ENCODE results near the gene MSI2. TPM values are rescaled to one million over a fixed set of nuclear protein-coding genes. Genes with fewer than 3 reads are reported as not detected.

Gene MSI2
- total and polyA plus RNA-seq, 2 donors (not counting 1 experiment from before 2014, with no cell fraction given), result 16.1 to 196 TPM

DNA sequence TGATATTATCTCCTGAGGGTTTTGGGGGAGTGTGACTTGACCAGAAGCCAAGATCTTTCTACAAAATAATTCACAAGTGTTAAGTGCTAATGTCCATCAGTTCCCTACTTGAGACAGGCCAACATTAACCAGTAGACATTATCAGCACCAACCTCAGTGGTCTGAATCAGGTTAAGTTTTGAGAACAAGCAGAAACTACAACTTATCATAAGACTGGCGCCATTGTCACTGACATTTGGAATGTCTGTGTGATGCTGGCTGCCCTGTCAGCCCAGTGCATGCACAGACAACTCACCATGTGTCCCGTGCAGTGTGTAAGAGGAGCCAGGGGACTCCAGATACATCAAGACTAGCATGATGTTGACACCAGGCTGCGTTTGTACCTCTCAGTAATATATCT lies 412.0 kb downstream of the MSI2 start:
- no peak for TF ChIP-seq EZH2 (IDR thresholded peaks at IDR 0.05; ENCODE audit: borderline replicate concordance, insufficient read depth, low read depth, low read length, poor library complexity, severe bottlenecking)
- no peak for TF ChIP-seq CTCF (IDR thresholded peaks at IDR 0.05)
- H4K20me1 ChIP-seq (ENCODE audit: control insufficient read depth, insufficient read depth, low read length, poor library complexity, severe bottlenecking), result peaks cover 6% of the 10 kb centered on the region
- H3K9ac ChIP-seq (ENCODE audit: low read length), result no peak overlapping the region
- peaks cover 0 to under 1% of the 10 kb centered on the region in 2 experiments for H3K36me3 ChIP-seq (replicated peaks in 1 of 2; ENCODE audit: control extremely low read depth in 1 of 2, control insufficient read depth in 1 of 2, extremely low read depth in 1 of 2, insufficient read depth in 2 of 2, low read length in 1 of 2)
- ChIA-PET CTCF (interaction anchor here (1.2 kb wide), 1 partner anchor 425 kb away, joined by 6 read pairs; no protein-coding TSS in a partner anchor), POLR2A (no interaction called here)
- Mint-ChIP-seq H3K4me3 (no peak overlapping the region), H3K27me3 (no peaks in the 10 kb centered on the region), H3K27ac (no peak overlapping the region), H3K4me1 (peaks cover 37% of the 10 kb centered on the region), H3K9me3 (ENCODE audit: insufficient read depth) (no peaks in the 10 kb centered on the region)
- no peak overlapping the region for H3K4me3 ChIP-seq (ENCODE audit: control extremely low read depth in 1 of 5, extremely low read depth in 1 of 5, insufficient read depth in 1 of 5, low read depth in 2 of 5, low read length in 4 of 5)
- ATAC-seq (ENCODE audit: low read depth), result no peak
- intact Hi-C loops (cut with micrococcal nuclease), result no loop called here
- no peaks in the 10 kb centered on the region for H3K9me3 ChIP-seq (ENCODE audit: control extremely low read depth in 1 of 3, control insufficient read depth in 2 of 3, insufficient read depth in 1 of 3, low read length in 2 of 3)
- 92% methylated on average over 2 of the region's 3 CpGs for WGBS (ENCODE audit: insufficient coverage)
- peaks cover 10% of the 10 kb centered on the region for H3K79me2 ChIP-seq (ENCODE audit: control insufficient read depth, insufficient read depth, low read length)
- no peak overlapping the region for H2AFZ ChIP-seq (ENCODE audit: insufficient read depth, low read depth, low read length, poor library complexity, severe bottlenecking)
- no peak overlapping the region for H3K27ac ChIP-seq (ENCODE audit: low read length in 2 of 2)
- H3K27me3 ChIP-seq (replicated peaks in 1 of 4; ENCODE audit: control extremely low read depth in 1 of 4, control insufficient read depth in 3 of 4, insufficient read depth in 4 of 4, low read length in 3 of 4), result no peaks in the 10 kb centered on the region
- peaks cover 24 to 33% of the 10 kb centered on the region in 2 donors for H3K4me1 ChIP-seq (ENCODE audit: control insufficient read depth in 2 of 2, insufficient read depth in 2 of 2, low read length in 2 of 2)
- no peak for DNase-seq
- H3K4me2 ChIP-seq (replicated peaks; ENCODE audit: low read depth, low read length, poor library complexity, severe bottlenecking), result no peak overlapping the region

DNA sequence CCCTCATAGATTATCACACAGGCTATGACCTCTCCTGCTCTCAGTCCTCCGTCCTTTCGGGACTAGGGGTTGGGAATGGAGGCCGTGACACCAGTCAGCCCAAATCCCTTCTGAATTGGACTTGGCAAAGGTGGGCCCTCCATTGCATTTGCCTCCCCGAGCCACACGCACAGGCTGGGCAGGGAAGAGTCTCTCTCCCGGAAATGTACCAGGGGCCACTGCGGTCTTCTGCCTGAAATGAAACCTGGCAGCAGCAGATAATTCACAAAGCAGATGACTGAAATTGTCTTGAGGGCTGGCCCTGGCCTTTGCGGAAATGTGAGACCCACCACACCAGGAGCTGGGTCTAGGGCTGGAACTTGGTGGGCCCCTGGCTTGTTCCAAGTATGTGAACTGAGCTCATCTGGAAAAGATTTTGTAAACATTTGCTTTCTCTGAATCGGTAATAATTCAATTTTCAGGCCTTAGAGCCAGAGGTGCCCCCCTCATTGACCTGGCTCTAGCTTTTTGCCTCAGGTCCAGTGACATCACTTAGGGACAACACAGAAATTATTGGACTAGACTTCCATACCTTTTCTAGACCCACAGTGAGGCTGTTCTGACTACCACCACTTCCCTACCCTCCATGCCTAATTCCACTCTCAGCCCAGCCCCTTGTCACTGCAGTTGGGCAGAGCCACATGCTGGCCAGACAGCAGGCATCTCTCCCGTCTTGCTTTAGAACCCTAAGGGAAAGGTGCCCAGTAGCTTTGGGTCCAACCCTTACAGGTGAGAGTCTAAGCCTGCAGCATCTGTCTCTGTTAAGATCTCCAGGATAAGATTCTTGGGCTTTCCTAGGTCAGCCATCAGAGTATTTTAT lies 413.6 kb downstream of the MSI2 start:
- no peaks in the 10 kb centered on the region for H3K9me3 ChIP-seq (ENCODE audit: control extremely low read depth in 1 of 3, control insufficient read depth in 2 of 3, insufficient read depth in 1 of 3, low read length in 2 of 3)
- peaks cover 6% of the 10 kb centered on the region for H4K20me1 ChIP-seq (ENCODE audit: control insufficient read depth, insufficient read depth, low read length, poor library complexity, severe bottlenecking)
- peaks cover 22 to 28% of the 10 kb centered on the region in 2 donors for H3K4me1 ChIP-seq (ENCODE audit: control insufficient read depth in 2 of 2, insufficient read depth in 2 of 2, low read length in 2 of 2)
- H3K27ac Mint-ChIP-seq, result peak overlapping the region; percentile 17
- ChIA-PET POLR2A (no interaction called here), CTCF (interaction anchor here (1.1 to 6.4 kb wide), 12 partner anchors 10 to 426 kb away, joined by 3 to 137 read pairs (median 30); no protein-coding TSS in a partner anchor)
- no peak for TF ChIP-seq EZH2 (IDR thresholded peaks at IDR 0.05; ENCODE audit: borderline replicate concordance, insufficient read depth, low read depth, low read length, poor library complexity, severe bottlenecking)
- no peak for TF ChIP-seq CTCF (IDR thresholded peaks at IDR 0.05)
- no peak overlapping the region for H3K9ac ChIP-seq (ENCODE audit: low read length)
- H3K4me3 Mint-ChIP-seq, result no peak overlapping the region
- intact Hi-C loops (cut with micrococcal nuclease), result loop anchor here (5.0 kb wide), 4 partner anchors 77 to 538 kb away; partner anchors contain the start of genes CCDC182 and MSI2
- H3K4me3 ChIP-seq (ENCODE audit: control extremely low read depth in 1 of 5, extremely low read depth in 1 of 5, insufficient read depth in 1 of 5, low read depth in 2 of 5, low read length in 4 of 5), result no peak overlapping the region
- DNase-seq, result no peak
- H3K4me1 Mint-ChIP-seq, result peaks cover 28% of the 10 kb centered on the region
- H3K27me3 Mint-ChIP-seq, result no peaks in the 10 kb centered on the region
- no peak overlapping the region for H3K4me2 ChIP-seq (replicated peaks; ENCODE audit: low read depth, low read length, poor library complexity, severe bottlenecking)
- no peak for ATAC-seq (ENCODE audit: low read depth)
- H3K27me3 ChIP-seq (replicated peaks in 1 of 4; ENCODE audit: control extremely low read depth in 1 of 4, control insufficient read depth in 3 of 4, insufficient read depth in 4 of 4, low read length in 3 of 4), result no peaks in the 10 kb centered on the region
- no peak overlapping the region for H3K27ac ChIP-seq (ENCODE audit: low read length in 2 of 2)
- peaks cover 11% of the 10 kb centered on the region for H3K79me2 ChIP-seq (ENCODE audit: control insufficient read depth, insufficient read depth, low read length)
- peaks cover 0 to 2% of the 10 kb centered on the region in 2 experiments for H3K36me3 ChIP-seq (replicated peaks in 1 of 2; ENCODE audit: control extremely low read depth in 1 of 2, control insufficient read depth in 1 of 2, extremely low read depth in 1 of 2, insufficient read depth in 2 of 2, low read length in 1 of 2)
- no peak overlapping the region for H2AFZ ChIP-seq (ENCODE audit: insufficient read depth, low read depth, low read length, poor library complexity, severe bottlenecking)
- H3K9me3 Mint-ChIP-seq (ENCODE audit: insufficient read depth), result no peaks in the 10 kb centered on the region
- WGBS (ENCODE audit: insufficient coverage), result 95% methylated on average over 10 of the region's 10 CpGs

Measured in B cell (primary cell).